K562 (cell line): ENCODE results near the gene IFT52. TPM values are rescaled to one million over a fixed set of nuclear protein-coding genes. Genes with fewer than 3 reads are reported as not detected.

ENCODE experiments used
- CBFB ChIP-seq: sonication (generic); formaldehyde crosslinking; IDR thresholded peaks from 2 replicates; pipeline ENCODE4 v1.4.0; 2020; ENCODE audit warnings: mild to moderate bottlenecking, missing genetic modification reagents
- CBX5 ChIP-seq: IDR thresholded peaks from 2 replicates; pipeline ENCODE4 v1.6.1; 2014; ENCODE audit warnings: low read depth, borderline replicate concordance
- ETV1 ChIP-seq: fragments of 450-650 bp; conservative IDR thresholded peaks from 2 replicates; pipeline ENCODE4 v1.6.1; 2016; ENCODE audit warnings: missing genetic modification characterization, control low read depth, low read depth, missing compliant biosample characterization
- HDAC3 ChIP-seq: fragments of 450-650 bp; IDR thresholded peaks from 2 replicates; pipeline ENCODE4 v1.6.1; 2018; ENCODE audit warnings: borderline replicate concordance, mild to moderate bottlenecking, moderate library complexity; ENCODE audit not compliant: partially characterized antibody
- HEY1 ChIP-seq: fragments of 250-450 bp; sonication (Bioruptor Pico); IDR thresholded peaks from 2 replicates; pipeline ENCODE4 v1.5.0; 2020; ENCODE audit warnings: mild to moderate bottlenecking, moderate library complexity, borderline replicate concordance
- HNRNPH1 ChIP-seq: fragments of 200-400 bp; formaldehyde crosslinking; optimal IDR thresholded peaks from 2 replicates; pipeline ENCODE3; 2017; ENCODE audit warnings: low read depth, mild to moderate bottlenecking, low read length, moderate library complexity
- HOXB6 ChIP-seq: fragments of 250-450 bp; sonication (Bioruptor Pico); IDR thresholded peaks from 2 replicates; pipeline ENCODE4 v1.5.1; 2022; ENCODE audit warnings: mild to moderate bottlenecking, borderline replicate concordance
- MEIS2 ChIP-seq: fragments of 450-650 bp; IDR thresholded peaks from 2 replicates; pipeline ENCODE4 v1.6.1; 2014; ENCODE audit warnings: mild to moderate bottlenecking; ENCODE audit not compliant: partially characterized antibody
- NCOA1 ChIP-seq: fragments of 450-650 bp; IDR thresholded peaks from 2 replicates; pipeline ENCODE4 v1.6.1; 2016; ENCODE audit warnings: low read depth
- PURB ChIP-seq: sonication (generic); formaldehyde crosslinking; IDR thresholded peaks from 2 replicates; pipeline ENCODE4 v1.9.0; 2021; ENCODE audit warnings: low read depth, mild to moderate bottlenecking, missing genetic modification reagents
- RBBP5 ChIP-seq: fragments of 200-600 bp; sonication (generic); IDR thresholded peaks from 2 replicates; pipeline ENCODE4 v1.6.1; 2012; ENCODE audit warnings: borderline replicate concordance, mild to moderate bottlenecking, low read length, control low read depth, inconsistent platforms; ENCODE audit not compliant: insufficient read depth, poor library complexity, severe bottlenecking
- ZKSCAN3 ChIP-seq: fragments of 250-450 bp; sonication (Bioruptor Pico); IDR thresholded peaks from 2 replicates; pipeline ENCODE4 v1.4.0; 2020
- ZNF311 ChIP-seq: fragments of 250-450 bp; sonication (Bioruptor Pico); IDR thresholded peaks from 2 replicates; pipeline ENCODE4 v1.4.0; 2020; ENCODE audit warnings: mild to moderate bottlenecking, moderate library complexity
- ZNF384 ChIP-seq: IDR thresholded peaks from 2 replicates; pipeline ENCODE4 v1.6.1; 2012; ENCODE audit warnings: low read depth, low read length, improper control_type of control experiment
- ZNF561 ChIP-seq: fragments of 450-650 bp; formaldehyde crosslinking; conservative IDR thresholded peaks from 2 replicates; pipeline ENCODE4 v1.4.0; 2020; ENCODE audit warnings: mild to moderate bottlenecking, moderate library complexity
- ZNF707 ChIP-seq: fragments of 250-450 bp; sonication (Bioruptor Pico); conservative IDR thresholded peaks from 2 replicates; pipeline ENCODE4 v1.8.0; 2022; ENCODE audit warnings: inconsistent platforms, mild to moderate bottlenecking, moderate library complexity
- ZNF79 ChIP-seq: fragments of 250-450 bp; sonication (Bioruptor Pico); IDR thresholded peaks from 2 replicates; pipeline ENCODE4 v1.4.0; 2020; ENCODE audit warnings: low read depth, mild to moderate bottlenecking, moderate library complexity
- ZZZ3 ChIP-seq: fragments of 450-650 bp; IDR thresholded peaks from 2 replicates; pipeline ENCODE4 v1.6.1; 2016; ENCODE audit warnings: antibody characterized with exemption, mild to moderate bottlenecking, moderate library complexity
- polyA plus RNA-seq, 8 experiments: library from polyadenylated mRNA; depleted of rRNA in 4 of 8; stranded (reverse) in 5 of 8; unstranded in 3 of 8; fragments of >200 nt; fragmentation: Nextera tagmentation in 2 of 8; fragmentation: Illumina TruSeq in 1 of 8; extraction: Ambion mirVana in 2 of 8; extraction: Trizol in 1 of 8; gene quantifications; 2 replicates each; pipeline versions ENCODE4 v1.2.1 to v1.2.3, GENCODE V29; 2011 to 2014; ENCODE audit warnings: inconsistent platforms in 1 of 8, missing spikeins in 1 of 8
- total RNA-seq, 7 experiments: library from RNA; depleted of rRNA in 6 of 7; stranded (reverse); fragments of >200 nt in 6 of 7; fragmentation: Illumina TruSeq in 2 of 7; extraction: Trizol in 2 of 7; gene quantifications; 2 replicates each; pipeline versions ENCODE4 v1.2.1 to v1.2.3, GENCODE V29; 2011 to 2021; ENCODE audit warnings: low replicate concordance in 1 of 7
- TF ChIP-seq, protein P1 (sequence below): sonication (generic); formaldehyde crosslinking; IDR thresholded peaks from 2 replicates; pipeline ENCODE4 v1.5.0; 2020; ENCODE audit warnings: missing genetic modification reagents
- TF ChIP-seq, protein P2 (sequence below): fragments of 250-450 bp; sonication (Bioruptor Pico); IDR thresholded peaks from 2 replicates; pipeline ENCODE4 v1.4.0; 2020; ENCODE audit warnings: mild to moderate bottlenecking
- TF ChIP-seq, protein P3 (sequence below), 3 experiments: fragments of 200-800 bp in 1 of 3; fragments of 250-450 bp in 1 of 3; fragments of 450-650 bp in 1 of 3; sonication (Bioruptor Pico) in 1 of 3; sonication (Bioruptor generic) in 1 of 3; formaldehyde crosslinking in 1 of 3; IDR thresholded peaks; 2 replicates each; pipeline versions ENCODE4 v1.6.1 to v1.8.0; 2016 to 2022; ENCODE audit warnings: mild to moderate bottlenecking in 2 of 3, missing genetic modification characterization in 2 of 3, missing compliant biosample characterization in 1 of 3, moderate library complexity in 1 of 3
- TF ChIP-seq, protein P4 (sequence below): fragments of 250-450 bp; sonication (Bioruptor Pico); IDR thresholded peaks from 2 replicates; pipeline ENCODE4 v1.8.0; 2021; ENCODE audit warnings: borderline replicate concordance, mild to moderate bottlenecking, moderate library complexity; ENCODE audit not compliant: poor library complexity, severe bottlenecking

IFT52 gene
- total and polyA plus RNA-seq, 9 of the 15 experiments (the other 6 are each of a cell fraction or from before 2014, with no cell fraction given): 11.0 to 31.4 (median 20.4) TPM

DNA sequence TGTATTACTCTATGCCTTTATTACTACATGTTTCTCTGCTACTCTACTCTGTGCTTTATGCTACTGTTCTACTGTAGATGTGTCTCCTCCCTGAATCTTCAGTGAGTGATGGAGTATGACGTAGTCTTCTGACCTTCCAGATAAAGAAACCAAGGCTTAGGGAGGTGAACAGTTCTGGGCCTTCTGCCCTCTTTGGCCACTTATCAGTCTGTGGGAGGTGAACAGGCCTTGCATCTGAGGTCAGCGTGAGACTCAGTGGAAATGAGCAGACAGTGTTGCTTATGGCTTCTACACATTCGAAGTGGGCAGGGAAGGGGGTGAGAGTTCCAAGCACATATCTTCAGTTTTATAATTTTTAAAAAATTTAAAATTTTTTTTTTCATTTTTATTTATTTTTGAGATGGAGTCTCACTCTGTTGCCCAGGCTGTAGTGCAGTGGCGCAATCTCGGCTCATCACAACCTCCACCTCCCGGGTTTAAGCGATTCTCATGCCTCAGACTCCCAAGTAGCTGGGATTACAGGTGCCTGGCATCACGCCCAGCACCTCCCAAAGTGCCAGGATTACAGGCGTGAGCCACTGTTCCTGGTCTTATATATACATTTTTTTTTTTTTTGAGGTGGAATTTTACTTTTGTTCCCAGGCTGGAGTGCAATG, 100.3 kb downstream of the IFT52 start (continued):
- TF ChIP-seq, protein P1, sequence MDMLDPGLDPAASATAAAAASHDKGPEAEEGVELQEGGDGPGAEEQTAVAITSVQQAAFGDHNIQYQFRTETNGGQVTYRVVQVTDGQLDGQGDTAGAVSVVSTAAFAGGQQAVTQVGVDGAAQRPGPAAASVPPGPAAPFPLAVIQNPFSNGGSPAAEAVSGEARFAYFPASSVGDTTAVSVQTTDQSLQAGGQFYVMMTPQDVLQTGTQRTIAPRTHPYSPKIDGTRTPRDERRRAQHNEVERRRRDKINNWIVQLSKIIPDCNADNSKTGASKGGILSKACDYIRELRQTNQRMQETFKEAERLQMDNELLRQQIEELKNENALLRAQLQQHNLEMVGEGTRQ (CRISPR knock-in tag): no peak
- no peak for TF ChIP-seq ZNF707 (CRISPR knock-in tag)
- peak; percentile 93 for TF ChIP-seq HDAC3
- TF ChIP-seq CBFB (CRISPR knock-in tag): no peak
- no peak for TF ChIP-seq HNRNPH1
- TF ChIP-seq ZKSCAN3: no peak
- TF ChIP-seq, protein P2, sequence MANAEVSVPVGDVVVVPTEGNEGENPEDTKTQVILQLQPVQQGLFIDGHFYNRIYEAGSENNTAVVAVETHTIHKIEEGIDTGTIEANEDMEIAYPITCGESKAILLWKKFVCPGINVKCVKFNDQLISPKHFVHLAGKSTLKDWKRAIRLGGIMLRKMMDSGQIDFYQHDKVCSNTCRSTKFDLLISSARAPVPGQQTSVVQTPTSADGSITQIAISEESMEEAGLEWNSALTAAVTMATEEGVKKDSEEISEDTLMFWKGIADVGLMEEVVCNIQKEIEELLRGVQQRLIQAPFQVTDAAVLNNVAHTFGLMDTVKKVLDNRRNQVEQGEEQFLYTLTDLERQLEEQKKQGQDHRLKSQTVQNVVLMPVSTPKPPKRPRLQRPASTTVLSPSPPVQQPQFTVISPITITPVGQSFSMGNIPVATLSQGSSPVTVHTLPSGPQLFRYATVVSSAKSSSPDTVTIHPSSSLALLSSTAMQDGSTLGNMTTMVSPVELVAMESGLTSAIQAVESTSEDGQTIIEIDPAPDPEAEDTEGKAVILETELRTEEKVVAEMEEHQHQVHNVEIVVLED (CRISPR knock-in tag): no peak
- no peak for TF ChIP-seq ZNF79
- TF ChIP-seq, protein P3, sequence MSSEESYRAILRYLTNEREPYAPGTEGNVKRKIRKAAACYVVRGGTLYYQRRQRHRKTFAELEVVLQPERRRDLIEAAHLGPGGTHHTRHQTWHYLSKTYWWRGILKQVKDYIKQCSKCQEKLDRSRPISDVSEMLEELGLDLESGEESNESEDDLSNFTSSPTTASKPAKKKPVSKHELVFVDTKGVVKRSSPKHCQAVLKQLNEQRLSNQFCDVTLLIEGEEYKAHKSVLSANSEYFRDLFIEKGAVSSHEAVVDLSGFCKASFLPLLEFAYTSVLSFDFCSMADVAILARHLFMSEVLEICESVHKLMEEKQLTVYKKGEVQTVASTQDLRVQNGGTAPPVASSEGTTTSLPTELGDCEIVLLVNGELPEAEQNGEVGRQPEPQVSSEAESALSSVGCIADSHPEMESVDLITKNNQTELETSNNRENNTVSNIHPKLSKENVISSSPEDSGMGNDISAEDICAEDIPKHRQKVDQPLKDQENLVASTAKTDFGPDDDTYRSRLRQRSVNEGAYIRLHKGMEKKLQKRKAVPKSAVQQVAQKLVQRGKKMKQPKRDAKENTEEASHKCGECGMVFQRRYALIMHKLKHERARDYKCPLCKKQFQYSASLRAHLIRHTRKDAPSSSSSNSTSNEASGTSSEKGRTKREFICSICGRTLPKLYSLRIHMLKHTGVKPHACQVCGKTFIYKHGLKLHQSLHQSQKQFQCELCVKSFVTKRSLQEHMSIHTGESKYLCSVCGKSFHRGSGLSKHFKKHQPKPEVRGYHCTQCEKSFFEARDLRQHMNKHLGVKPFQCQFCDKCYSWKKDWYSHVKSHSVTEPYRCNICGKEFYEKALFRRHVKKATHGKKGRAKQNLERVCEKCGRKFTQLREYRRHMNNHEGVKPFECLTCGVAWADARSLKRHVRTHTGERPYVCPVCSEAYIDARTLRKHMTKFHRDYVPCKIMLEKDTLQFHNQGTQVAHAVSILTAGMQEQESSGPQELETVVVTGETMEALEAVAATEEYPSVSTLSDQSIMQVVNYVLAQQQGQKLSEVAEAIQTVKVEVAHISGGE (CRISPR knock-in tag; IDR thresholded peaks at IDR 0.05): peak in 1 of 3 experiments; percentile 71; a peak in 2 of 6 replicates
- peak; percentile 96 for TF ChIP-seq MEIS2
- TF ChIP-seq RBBP5: no peak
- TF ChIP-seq ZNF311: no peak
- TF ChIP-seq ZNF561 (CRISPR knock-in tag): no peak
- no peak for TF ChIP-seq ETV1 (tag)
- TF ChIP-seq ZNF384: no peak
- peak; percentile 77; the same call in 1 of the 2 replicates for TF ChIP-seq NCOA1
- TF ChIP-seq HEY1 (CRISPR knock-in tag): no peak
- TF ChIP-seq, protein P4, sequence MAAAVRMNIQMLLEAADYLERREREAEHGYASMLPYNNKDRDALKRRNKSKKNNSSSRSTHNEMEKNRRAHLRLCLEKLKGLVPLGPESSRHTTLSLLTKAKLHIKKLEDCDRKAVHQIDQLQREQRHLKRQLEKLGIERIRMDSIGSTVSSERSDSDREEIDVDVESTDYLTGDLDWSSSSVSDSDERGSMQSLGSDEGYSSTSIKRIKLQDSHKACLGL (CRISPR knock-in tag): no peak
- TF ChIP-seq CBX5: no peak
- TF ChIP-seq ZZZ3: no peak
- TF ChIP-seq PURB (CRISPR knock-in tag): no peak
- no peak for TF ChIP-seq HOXB6 (CRISPR knock-in tag)
